HG03571 (cell line): ENCODE measurements around the gene CRELD1.
A peak's percentile ranks its signal among the peaks of the same experiment; 100 is the strongest.
"Not testable (repeated sequence)": the region's sequence is repeated elsewhere in the genome, so short reads cannot be mapped to it uniquely, and the experiment has no call there.

Source experiments
- ATAC-seq: cut with Tn5 transposase; IDR thresholded peaks from one replicate; pipeline ENCODE4 v1.9.1; 2021; ENCODE audit not compliant: unreplicated experiment

Gene CRELD1

GRCh38 chr3:9933561-9934234 lies at the start of gene CRELD1:
CRELD1 (plus strand) TSS chr3:9933834; CDS start chr3:9934439, 605 bp downstream.
- ATAC-seq: peak; percentile 89

GRCh38 chr3:9884555-9885165 lies 49.0 kb upstream of the CRELD1 start:
- no peak for ATAC-seq

- no peak for ATAC-seq
Measured at GRCh38 chr3:9886328-9886727, 47.3 kb upstream of the CRELD1 start.

GRCh38 chr3:9887480-9887879 lies 46.2 kb upstream of the CRELD1 start:
- ATAC-seq: no peak

- no peak for ATAC-seq
Measured at GRCh38 chr3:9888540-9888939, 45.1 kb upstream of the CRELD1 start.

DNA sequence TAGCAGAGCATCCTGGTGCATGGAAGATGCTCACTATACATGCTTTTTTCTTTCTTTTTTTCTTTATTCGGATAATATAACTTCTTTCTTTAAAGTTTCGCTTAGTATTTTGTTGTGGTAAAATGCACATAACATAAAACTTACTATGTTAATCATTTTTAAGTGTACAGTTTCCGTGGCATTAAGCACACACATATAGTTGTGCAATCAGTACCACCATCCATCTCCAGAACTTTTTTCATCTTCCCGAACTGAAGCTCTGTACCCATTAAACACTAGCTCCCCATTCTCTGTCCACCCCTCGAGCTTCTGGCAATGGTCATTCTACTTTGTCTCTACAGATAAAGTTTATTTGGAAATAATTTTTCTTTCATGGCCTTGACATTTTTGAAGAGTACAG lies 44.2 kb upstream of the CRELD1 start:
- no peak for ATAC-seq

DNA sequence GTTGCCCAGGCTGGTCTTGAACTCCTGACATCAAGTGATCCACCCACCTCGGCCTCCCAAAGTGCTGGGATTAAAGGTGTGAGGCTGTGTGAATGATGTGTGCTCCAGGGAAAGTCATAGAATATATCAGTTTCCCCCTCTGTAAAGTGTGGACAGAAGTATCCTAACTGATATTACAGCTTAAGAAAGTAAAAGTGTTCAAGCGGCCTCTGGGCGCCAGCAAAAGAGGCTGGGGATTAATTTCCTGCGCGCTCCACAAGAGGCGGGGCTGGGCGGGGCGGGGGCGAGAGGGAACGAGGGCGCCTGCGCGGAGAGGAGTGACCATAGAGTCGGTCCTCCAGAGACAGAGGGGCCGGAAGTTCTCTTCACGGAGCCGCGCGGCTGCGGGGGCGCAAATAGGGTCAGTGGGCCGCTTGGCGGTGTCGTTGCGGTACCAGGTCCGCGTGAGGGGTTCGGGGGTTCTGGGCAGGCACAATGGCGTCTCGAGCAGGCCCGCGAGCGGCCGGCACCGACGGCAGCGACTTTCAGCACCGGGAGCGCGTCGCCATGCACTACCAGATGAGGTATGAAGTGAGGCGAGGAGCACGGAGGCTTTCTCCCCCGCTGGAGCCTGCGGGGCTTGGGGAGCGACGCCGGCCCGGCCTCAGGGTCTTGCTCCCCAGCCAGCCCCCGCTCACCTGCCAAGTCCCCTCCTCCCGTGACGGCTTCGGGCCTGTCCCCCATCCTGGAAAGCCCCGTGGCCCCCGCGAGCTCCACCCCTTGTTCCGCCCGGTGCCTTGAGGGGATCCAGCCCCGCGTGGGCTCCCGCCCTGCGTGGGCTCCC lies 43.2 kb upstream of the CRELD1 start, which contains the start of gene JAGN1:
TSS of gene JAGN1 (plus strand) at position 362 of the 823 bp plus-strand sequence. CDS start at position 475, 113 bp downstream.
- peak; percentile 67 for ATAC-seq

GRCh38 chr3:9891072-9891622 lies 42.5 kb upstream of the CRELD1 start:
- no peak for ATAC-seq

GRCh38 chr3:9893739-9894138 lies 39.9 kb upstream of the CRELD1 start:
- no peak for ATAC-seq

DNA sequence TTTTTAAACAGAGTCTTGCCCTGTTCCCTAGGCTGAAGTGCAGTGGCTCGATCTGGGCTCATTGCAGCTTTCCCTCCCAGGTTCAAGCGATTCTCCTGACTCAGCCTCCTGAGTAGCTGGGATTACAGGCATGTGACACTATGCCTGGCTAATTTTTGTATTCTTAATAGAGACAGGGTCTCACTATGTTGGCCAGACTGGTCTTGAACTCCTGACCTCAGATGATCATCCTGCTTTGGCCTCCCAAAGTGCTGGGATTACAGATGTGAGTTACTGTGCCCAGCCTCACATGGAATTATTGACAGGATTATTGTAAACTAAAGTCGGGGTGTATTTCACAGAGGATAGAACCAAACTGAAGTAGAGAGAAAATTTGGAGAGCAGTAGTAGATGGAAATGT lies 37.9 kb upstream of the CRELD1 start:
- not testable (repeated sequence) for ATAC-seq

DNA sequence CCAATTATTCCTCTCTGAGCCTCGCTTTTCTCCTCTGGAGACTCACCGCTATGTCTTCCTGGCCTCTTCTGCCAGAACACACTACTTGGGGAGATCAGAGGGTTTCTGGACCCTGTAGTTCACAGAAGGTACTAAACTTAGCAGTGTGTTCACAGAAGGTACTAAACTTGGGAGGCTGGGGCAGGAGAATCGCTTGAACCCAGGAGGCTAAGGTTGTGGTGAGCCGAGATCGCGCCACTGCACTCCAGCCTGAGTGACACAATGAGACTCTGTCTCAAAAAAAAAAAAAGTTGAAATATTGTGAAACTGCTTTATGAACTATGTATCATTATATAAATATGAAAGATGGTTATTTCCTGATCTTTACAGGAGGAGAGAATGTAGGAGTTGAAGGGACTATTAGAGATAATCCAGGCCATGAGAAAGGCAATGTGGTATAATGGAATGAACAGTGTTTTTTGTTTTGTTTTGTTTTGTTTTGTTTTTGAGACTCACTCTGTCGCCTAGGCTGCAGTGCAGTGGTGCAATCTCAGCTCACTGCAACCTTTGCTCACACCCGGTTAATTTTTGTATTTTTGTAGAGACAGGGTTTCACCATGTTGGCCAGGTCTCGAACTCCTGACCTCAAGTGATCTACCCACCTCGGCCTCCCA lies 36.8 kb upstream of the CRELD1 start:
- ATAC-seq: not testable (repeated sequence)

DNA sequence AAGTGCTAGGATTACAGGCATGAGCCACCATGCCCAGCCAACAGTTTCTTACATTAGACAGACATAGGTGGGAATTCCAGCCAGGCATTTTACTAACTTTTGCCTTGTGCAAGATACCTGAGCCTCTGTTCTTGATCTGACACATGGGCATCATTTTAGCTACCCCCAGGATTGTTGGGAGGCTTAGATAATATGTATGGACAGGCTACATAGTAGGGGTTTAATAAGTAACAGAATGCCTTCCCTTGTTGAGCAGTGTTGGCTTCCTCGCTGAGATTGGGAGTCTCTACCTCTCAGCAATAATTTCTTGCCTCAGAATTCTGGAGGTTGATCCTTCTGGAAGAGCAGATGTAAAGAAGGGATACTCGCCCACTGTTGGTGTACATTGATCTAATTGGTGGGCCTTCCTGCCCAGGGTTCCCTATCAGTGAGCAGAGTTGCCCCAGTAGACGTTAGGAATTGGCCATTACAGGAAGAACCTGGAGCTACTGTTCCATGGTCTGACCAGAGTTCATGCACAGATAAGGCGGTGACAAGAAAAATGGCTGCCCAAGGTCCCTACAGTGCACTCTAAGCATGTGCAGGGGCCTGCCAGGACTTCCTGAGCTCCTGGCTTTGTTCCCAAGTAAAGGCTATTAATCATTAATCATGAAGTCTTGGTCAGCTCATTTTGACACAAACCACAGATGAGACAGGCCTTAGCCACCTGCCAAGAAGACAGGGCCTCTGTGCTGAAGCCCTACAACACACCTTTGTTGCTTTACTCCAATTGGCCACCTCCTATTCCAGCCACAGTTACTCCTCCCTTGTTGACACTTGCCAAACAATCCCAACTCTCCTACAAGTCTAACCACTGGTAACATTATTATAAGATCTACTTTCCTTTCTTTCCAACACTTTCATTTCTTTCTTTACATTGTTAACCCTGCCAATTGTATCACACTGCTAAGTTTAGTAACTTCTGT lies 35.9 kb upstream of the CRELD1 start:
- ATAC-seq: peak; percentile 65

GRCh38 chr3:9898467-9899241 lies 35.0 kb upstream of the CRELD1 start:
- no peak for ATAC-seq

GRCh38 chr3:9899289-9899791 lies 34.3 kb upstream of the CRELD1 start:
- no peak for ATAC-seq

DNA sequence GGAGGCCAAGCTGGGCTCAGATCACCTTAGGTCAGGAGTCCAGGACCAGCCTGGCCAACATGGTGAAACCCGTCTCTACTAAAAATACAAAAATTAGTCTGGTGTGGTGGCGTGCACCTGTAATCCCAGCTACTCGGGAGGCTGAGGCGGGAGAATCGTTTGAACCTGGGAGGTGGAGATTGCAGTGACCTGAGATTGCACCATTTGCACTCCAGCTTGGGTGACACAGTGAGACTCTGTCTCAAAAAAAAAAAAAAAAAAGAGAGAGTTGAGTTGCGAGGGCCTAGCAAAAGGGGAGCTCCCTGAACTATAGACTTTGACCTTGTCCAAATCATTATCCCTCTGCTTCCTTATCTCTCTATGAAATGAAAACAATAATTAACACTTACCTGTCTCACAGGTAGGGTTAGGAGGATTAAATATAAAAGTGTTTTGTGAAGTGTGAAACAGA lies 32.6 kb upstream of the CRELD1 start:
- not testable (repeated sequence) for ATAC-seq

DNA sequence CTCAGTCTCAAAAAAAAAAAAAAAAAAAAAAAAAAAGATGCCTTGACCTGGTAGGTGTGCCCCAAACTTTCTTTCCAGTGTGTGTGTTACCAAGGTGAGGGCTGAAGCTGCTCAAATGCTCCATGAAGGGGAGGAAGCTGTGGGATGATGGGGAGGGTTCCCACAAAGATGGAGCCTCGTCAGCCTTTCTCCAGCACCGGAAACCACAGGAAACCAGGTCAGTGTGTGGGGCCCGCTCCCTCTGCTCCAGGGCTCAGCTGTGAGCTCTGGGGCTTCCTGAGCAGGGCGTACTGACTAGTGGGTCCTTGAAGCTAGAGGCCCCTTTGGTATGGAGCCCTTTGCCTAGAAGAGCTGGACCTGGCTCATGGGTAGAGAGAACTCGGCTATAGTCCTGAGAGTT lies 31.7 kb upstream of the CRELD1 start:
- no peak for ATAC-seq

- no peak for ATAC-seq
Measured at GRCh38 chr3:9902372-9903237, 31.0 kb upstream of the CRELD1 start, which contains the start of gene IL17RE. IL17RE (plus strand) TSS chr3:9902848; CDS start chr3:9902933, 85 bp downstream.

GRCh38 chr3:9903238-9903624 lies 30.4 kb upstream of the CRELD1 start:
- no peak for ATAC-seq
